ENCODE measurements around the gene PTCSC3. TPM values are rescaled to one million over a fixed set of nuclear protein-coding genes. Genes with fewer than 3 reads are reported as not detected.

Gene PTCSC3
- total and polyA plus RNA-seq, 12 donors: not detected

GRCh38 chr14:36171607-36172006, 4.9 kb downstream of the PTCSC3 start:
- no peak overlapping the region for H3K4me3 ChIP-seq
- no peak overlapping the region for H3K27ac ChIP-seq
- no peaks in the 10 kb centered on the region for H3K9me3 ChIP-seq
- WGBS, 2 donors: 46 to 49% methylated on average over 3 of the region's 3 CpGs
- TF ChIP-seq CTCF (IDR thresholded peaks at IDR 0.05): no peak
- DNase-seq: no peak
- H3K36me3 ChIP-seq: no peaks in the 10 kb centered on the region
- intact Hi-C loops (cut with DNase I): no loop called here
- ATAC-seq: no peak
- H3K27me3 ChIP-seq: peaks cover 0 to 7% (median 0%) of the 10 kb centered on the region in 7 donors
- H3K4me1 ChIP-seq: no peaks in the 10 kb centered on the region

- intact Hi-C loops (cut with DNase I): no loop called here
- Histone ChIP-seq H3K9me3 (no peaks in the 10 kb centered on the region), H3K27ac (no peak overlapping the region), H3K36me3 (no peaks in the 10 kb centered on the region), H3K4me1 (no peaks in the 10 kb centered on the region), H3K27me3 (peaks cover 0 to 8% (median under 1%) of the 10 kb centered on the region in 7 donors), H3K4me3 (no peak overlapping the region)
- ATAC-seq (no peak), DNase-seq (no peak)
- no peak for TF ChIP-seq CTCF (IDR thresholded peaks at IDR 0.05)
- WGBS, 2 donors: 62 to 71% methylated on average over 5 of the region's 5 CpGs
These were observed 9.1 kb downstream of the PTCSC3 start for GRCh38 chr14:36167431-36167830.

- no peak overlapping the region for H3K27ac ChIP-seq
- no peak for TF ChIP-seq CTCF (IDR thresholded peaks at IDR 0.05)
- intact Hi-C loops (cut with DNase I): no loop called here
- peaks cover 0 to 13% (median 3%) of the 10 kb centered on the region in 7 donors for H3K27me3 ChIP-seq
- 71 to 77% methylated on average over 5 of the region's 5 CpGs for WGBS, 2 donors
- no peak overlapping the region for H3K4me3 ChIP-seq
- DNase-seq (no peak), ATAC-seq (no peak)
- no peaks in the 10 kb centered on the region for H3K9me3 ChIP-seq
- H3K36me3 ChIP-seq: no peaks in the 10 kb centered on the region
- no peaks in the 10 kb centered on the region for H3K4me1 ChIP-seq
These were observed 13.1 kb downstream of the PTCSC3 start for GRCh38 chr14:36163451-36163850.

GRCh38 chr14:36162267-36162666, 14.3 kb downstream of the PTCSC3 start:
- Histone ChIP-seq H3K27me3 (peaks cover 0 to 12% (median 3%) of the 10 kb centered on the region in 7 donors), H3K36me3 (no peaks in the 10 kb centered on the region), H3K4me1 (no peaks in the 10 kb centered on the region), H3K4me3 (no peak overlapping the region), H3K9me3 (no peaks in the 10 kb centered on the region), H3K27ac (no peak overlapping the region)
- WGBS, 2 donors: 84 to 85% methylated on average over 9 of the region's 9 CpGs
- intact Hi-C loops (cut with DNase I): no loop called here
- TF ChIP-seq CTCF (IDR thresholded peaks at IDR 0.05): no peak
- DNase-seq (no peak), ATAC-seq (no peak)

All from heart right ventricle (tissue), 16 donors.